Muscle layer of colon (tissue), 2 donors: ENCODE measurements around the gene RGMA.
"Not testable (repeated sequence)": the region's sequence is repeated elsewhere in the genome, so short reads cannot be mapped to it uniquely, and the experiment has no call there.

Source experiments
- H3K27ac ChIP-seq: one replicate; pipeline ENCODE4 v1.7.0; 2013; ENCODE audit warnings: low read depth, mild to moderate bottlenecking, low read length, moderate library complexity
- H3K27me3 ChIP-seq, 2 donors: one replicate each; pipeline ENCODE4 v1.7.0; 2013; ENCODE audit warnings: low read length in 2 of 2, mild to moderate bottlenecking in 2 of 2; ENCODE audit not compliant: insufficient read depth in 2 of 2, control insufficient read depth in 1 of 2
- H3K36me3 ChIP-seq: one replicate; pipeline ENCODE4 v1.7.0; 2013; ENCODE audit warnings: mild to moderate bottlenecking, low read length; ENCODE audit not compliant: insufficient read depth
- H3K4me1 ChIP-seq: one replicate; pipeline ENCODE4 v1.7.0; 2013; ENCODE audit warnings: mild to moderate bottlenecking, low read length; ENCODE audit not compliant: insufficient read depth
- H3K4me3 ChIP-seq, 2 donors: one replicate each; pipeline ENCODE4 v1.7.0; 2013; ENCODE audit warnings: low read length in 2 of 2, low read depth in 1 of 2, mild to moderate bottlenecking in 1 of 2, moderate library complexity in 1 of 2
- H3K9ac ChIP-seq: one replicate; pipeline ENCODE4 v1.7.0; 2013; ENCODE audit warnings: low read length
- H3K9me3 ChIP-seq: one replicate; pipeline ENCODE4 v1.7.0; 2013; ENCODE audit warnings: mild to moderate bottlenecking, low read length
- donor health status: abdominal sarcoma.
- donor health status: Adenocarcinoma of cecum.

Gene RGMA

GRCh38 chr15:93046120-93046519 is 42.9 kb downstream of the RGMA start:
- Histone ChIP-seq H3K9ac (no peak overlapping the region), H3K4me1 (peaks cover 39% of the 10 kb centered on the region), H3K36me3 (peaks cover 60% of the 10 kb centered on the region), H3K27ac (no peak overlapping the region), H3K27me3 (no peaks in the 10 kb centered on the region), H3K9me3 (no peaks in the 10 kb centered on the region), H3K4me3 (no peak overlapping the region)

- peaks cover 57% of the 10 kb centered on the region for H3K36me3 ChIP-seq
- no peak overlapping the region for H3K4me3 ChIP-seq
- H3K9ac ChIP-seq: no peak overlapping the region
- peaks cover 31% of the 10 kb centered on the region for H3K4me1 ChIP-seq
- no peaks in the 10 kb centered on the region for H3K9me3 ChIP-seq
- H3K27me3 ChIP-seq: no peaks in the 10 kb centered on the region
- peak overlapping the region; percentile 55 for H3K27ac ChIP-seq
Measured at GRCh38 chr15:93045191-93045785, 43.7 kb downstream of the RGMA start.

GRCh38 chr15:93044301-93045190 is 44.5 kb downstream of the RGMA start:
- H3K27me3 ChIP-seq: no peaks in the 10 kb centered on the region
- H3K4me1 ChIP-seq: peaks cover 23% of the 10 kb centered on the region
- H3K4me3 ChIP-seq: no peak overlapping the region
- no peaks in the 10 kb centered on the region for H3K9me3 ChIP-seq
- peaks cover 49% of the 10 kb centered on the region for H3K36me3 ChIP-seq
- no peak overlapping the region for H3K9ac ChIP-seq
- H3K27ac ChIP-seq: peak overlapping the region; percentile 55

GRCh38 chr15:93043621-93044300 is 45.2 kb downstream of the RGMA start:
- H3K36me3 ChIP-seq: peaks cover 43% of the 10 kb centered on the region
- no peak overlapping the region for H3K9ac ChIP-seq
- peak overlapping the region; percentile 37 for H3K27ac ChIP-seq

GRCh38 chr15:93042691-93043378 is 46.2 kb downstream of the RGMA start:
- H3K36me3 ChIP-seq: peaks cover 39% of the 10 kb centered on the region
- no peak overlapping the region for H3K9ac ChIP-seq
- H3K4me3 ChIP-seq: no peak overlapping the region
- H3K4me1 ChIP-seq: peaks cover 13% of the 10 kb centered on the region
- H3K27ac ChIP-seq: no peak overlapping the region
- H3K9me3 ChIP-seq: no peaks in the 10 kb centered on the region
- H3K27me3 ChIP-seq: no peaks in the 10 kb centered on the region

More at GRCh38 chr15:93043621-93044300, 45.2 kb downstream of the RGMA start:
- no peaks in the 10 kb centered on the region for H3K27me3 ChIP-seq
- H3K4me3 ChIP-seq: no peak overlapping the region
- H3K4me1 ChIP-seq: peaks cover 15% of the 10 kb centered on the region
- no peaks in the 10 kb centered on the region for H3K9me3 ChIP-seq

GRCh38 chr15:93042211-93042610 is 46.8 kb downstream of the RGMA start:
- Histone ChIP-seq H3K4me3 (no peak overlapping the region), H3K9ac (no peak overlapping the region), H3K36me3 (peaks cover 33% of the 10 kb centered on the region), H3K9me3 (no peaks in the 10 kb centered on the region), H3K27me3 (no peaks in the 10 kb centered on the region), H3K4me1 (peaks cover 18% of the 10 kb centered on the region), H3K27ac (no peak overlapping the region)

GRCh38 chr15:93041159-93041547 is 47.9 kb downstream of the RGMA start:
- Histone ChIP-seq H3K4me3 (no peak overlapping the region), H3K27ac (no peak overlapping the region), H3K4me1 (peaks cover 20% of the 10 kb centered on the region), H3K36me3 (peaks cover 23% of the 10 kb centered on the region), H3K27me3 (no peaks in the 10 kb centered on the region), H3K9me3 (no peaks in the 10 kb centered on the region), H3K9ac (no peak overlapping the region)

GRCh38 chr15:93040288-93041158 is 48.5 kb downstream of the RGMA start:
- Histone ChIP-seq H3K9ac (no peak overlapping the region), H3K36me3 (peaks cover 17% of the 10 kb centered on the region), H3K4me3 (no peak overlapping the region), H3K4me1 (peaks cover 23% of the 10 kb centered on the region), H3K27ac (no peak overlapping the region), H3K27me3 (no peaks in the 10 kb centered on the region), H3K9me3 (no peaks in the 10 kb centered on the region)

- not testable (repeated sequence) for H3K27me3 ChIP-seq, H3K4me3 ChIP-seq, H3K9ac ChIP-seq, H3K27ac ChIP-seq, H3K9me3 ChIP-seq, H3K36me3 ChIP-seq
- peaks cover 31% of the 10 kb centered on the region for H3K4me1 ChIP-seq
Measured at GRCh38 chr15:93039562-93040287, 49.3 kb downstream of the RGMA start.
